Neuronal stem cell (in vitro differentiated cells): Measurements from ENCODE around the gene SCT.

Source experiments
- DNase-seq: peaks from one replicate; pipeline ENCODE4 v3.0.0-alpha.2; 2013; ENCODE audit warnings: low spot score
- H2AFZ ChIP-seq: one replicate; pipeline ENCODE4 v1.6.1; 2013; ENCODE audit warnings: mild to moderate bottlenecking, low read length, inconsistent platforms
- H2AK5ac ChIP-seq: 2 replicates; pipeline ENCODE4 v1.6.1; 2013; ENCODE audit warnings: low read depth, mild to moderate bottlenecking, inconsistent platforms, low read length, moderate library complexity, mixed read lengths
- H2BK120ac ChIP-seq: 2 replicates; pipeline ENCODE4 v1.6.1; 2013; ENCODE audit warnings: low read depth, mild to moderate bottlenecking, inconsistent platforms, low read length, moderate library complexity, mixed read lengths
- H2BK12ac ChIP-seq: one replicate; pipeline ENCODE4 v1.6.1; 2013; ENCODE audit warnings: low read length, inconsistent platforms
- H2BK15ac ChIP-seq: 2 replicates; pipeline ENCODE4 v1.6.1; 2013; ENCODE audit warnings: mild to moderate bottlenecking, low read length, inconsistent platforms, mixed read lengths
- H2BK5ac ChIP-seq: one replicate; pipeline ENCODE4 v1.6.1; 2013; ENCODE audit warnings: inconsistent platforms, mild to moderate bottlenecking, low read length, moderate library complexity
- H3K14ac ChIP-seq: one replicate; pipeline ENCODE4 v1.6.1; 2013; ENCODE audit warnings: low read length, inconsistent platforms
- H3K18ac ChIP-seq: 2 replicates; pipeline ENCODE4 v1.6.1; 2013; ENCODE audit warnings: low read length, inconsistent platforms
- H3K23ac ChIP-seq: 2 replicates; pipeline ENCODE4 v1.6.1; 2013; ENCODE audit warnings: low read depth, mild to moderate bottlenecking, mixed read lengths, low read length, inconsistent platforms; ENCODE audit not compliant: poor library complexity
- H3K27ac ChIP-seq: replicated peaks from 3 replicates; pipeline ENCODE4 v1.5.1; 2013; ENCODE audit warnings: low read length, inconsistent platforms
- H3K27me3 ChIP-seq, 3 experiments: 2 replicates each; pipeline ENCODE4 v1.6.1; 2013; ENCODE audit warnings: low read length in 3 of 3, mild to moderate bottlenecking in 2 of 3, inconsistent platforms in 1 of 3, low read depth in 1 of 3, mixed read lengths in 1 of 3, moderate library complexity in 1 of 3; ENCODE audit not compliant: control insufficient read depth in 3 of 3, insufficient read depth in 3 of 3
- H3K36me3 ChIP-seq, 2 donors: replicated peaks in 1 of 2; 2 replicates each; pipeline ENCODE4 v1.6.1; 2013; ENCODE audit warnings: low read length in 2 of 2; ENCODE audit not compliant: control insufficient read depth in 2 of 2, insufficient read depth in 2 of 2
- H3K4ac ChIP-seq: 2 replicates; pipeline ENCODE4 v1.6.1; 2013; ENCODE audit warnings: inconsistent platforms, mild to moderate bottlenecking, low read length, moderate library complexity
- H3K4me1 ChIP-seq, 2 donors: 1 replicate in 1 of 2; 2 replicates in 1 of 2; pipeline ENCODE4 v1.6.1; 2013; ENCODE audit warnings: low read length in 2 of 2, low read depth in 1 of 2; ENCODE audit not compliant: control insufficient read depth in 2 of 2, insufficient read depth in 1 of 2
- H3K4me2 ChIP-seq: one replicate; pipeline ENCODE4 v1.6.1; 2013; ENCODE audit warnings: mild to moderate bottlenecking, low read length, inconsistent platforms; ENCODE audit not compliant: insufficient read depth, poor library complexity, severe bottlenecking
- H3K4me3 ChIP-seq, 2 donors: 2 replicates each; pipeline ENCODE4 v1.5.1; 2013; ENCODE audit warnings: low read length in 2 of 2, mild to moderate bottlenecking in 2 of 2, inconsistent platforms in 1 of 2, moderate library complexity in 1 of 2
- H3K79me1 ChIP-seq: one replicate; pipeline ENCODE4 v1.6.1; 2013; ENCODE audit warnings: low read depth, mild to moderate bottlenecking, inconsistent platforms, low read length, moderate library complexity
- H3K9ac ChIP-seq: one replicate; pipeline ENCODE4 v1.6.1; 2013; ENCODE audit warnings: mild to moderate bottlenecking, low read depth, low read length, inconsistent platforms; ENCODE audit not compliant: poor library complexity
- H3K9me3 ChIP-seq, 2 donors: replicated peaks in 1 of 2; 2 replicates each; pipeline versions ENCODE3 to v1.6.1; 2013; ENCODE audit warnings: low read length in 2 of 2, mild to moderate bottlenecking in 2 of 2, inconsistent platforms in 1 of 2, low read depth in 1 of 2, mixed read lengths in 1 of 2, moderate library complexity in 1 of 2; ENCODE audit not compliant: control insufficient read depth in 2 of 2, insufficient read depth in 1 of 2
- H4K8ac ChIP-seq: one replicate; pipeline ENCODE4 v1.6.1; 2013; ENCODE audit warnings: low read depth, mild to moderate bottlenecking, inconsistent platforms, low read length, moderate library complexity
- H4K91ac ChIP-seq: one replicate; pipeline ENCODE4 v1.6.1; 2013; ENCODE audit warnings: low read length, low read depth, mild to moderate bottlenecking, inconsistent platforms; ENCODE audit not compliant: poor library complexity
- WGBS, 2 donors: extraction: QIAGEN DNeasy Blood & Tissue Kit; methylation state at CpG; one replicate each; pipeline ENCODE4 v1.1.7; 2013; ENCODE audit warnings: missing lambda C conversion rate in 2 of 2, mixed read lengths in 1 of 2; ENCODE audit not compliant: insufficient read length in 2 of 2, insufficient replicate concordance in 1 of 2; ENCODE audit errors: extremely low coverage in 2 of 2; 5-methylcytosine and 5-hydroxymethylcytosine counted together

SCT gene

DNA sequence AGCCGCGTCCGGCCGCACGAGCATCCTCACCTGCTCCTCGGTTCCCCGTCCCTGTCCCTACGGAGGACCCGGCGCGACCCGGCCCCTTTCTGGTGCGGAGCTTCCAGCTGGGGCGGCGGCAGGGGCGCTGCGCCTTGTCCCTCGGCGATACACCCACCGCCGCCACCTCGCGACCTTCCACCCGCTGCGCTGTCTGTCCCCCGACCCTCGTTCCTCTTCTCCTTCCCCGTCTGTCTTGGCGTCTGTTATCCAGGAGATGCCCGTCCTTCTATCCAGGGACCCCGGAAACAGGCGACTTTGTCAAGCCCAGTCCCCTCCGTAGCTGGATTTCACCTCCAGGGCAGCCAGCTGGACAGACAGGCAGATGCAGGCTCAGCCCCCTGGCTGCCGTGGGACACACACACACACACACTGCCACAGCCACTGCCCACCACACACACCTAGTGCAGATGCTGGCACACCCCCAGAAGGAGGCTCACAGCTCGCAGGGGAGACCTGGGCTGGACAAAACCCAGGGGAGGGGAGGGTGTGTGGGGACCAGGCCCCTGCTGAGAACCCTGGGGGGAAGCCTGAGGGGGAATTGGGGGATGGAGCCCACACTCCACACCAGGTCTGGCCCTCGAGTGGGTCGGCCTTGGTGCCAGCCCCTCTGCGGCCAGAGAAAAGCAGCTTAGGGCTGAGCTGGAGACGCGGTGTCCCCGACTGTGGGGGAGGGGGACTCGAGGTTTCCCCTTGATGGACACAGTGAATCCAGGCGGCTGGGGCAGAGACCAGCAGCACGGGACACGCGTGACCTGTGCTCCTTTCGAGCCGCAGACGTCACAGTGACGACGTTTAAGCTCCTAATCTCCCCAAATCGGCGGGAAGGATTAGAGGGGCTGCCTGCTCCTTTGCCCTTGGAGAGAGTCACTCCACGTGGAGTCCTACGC lies 10.9 kb upstream of the SCT start:
- H3K27me3 ChIP-seq = peaks cover 0 to 23% (median 7%) of the 10 kb centered on the region in 3 experiments
- peak overlapping the region; percentile 99 for H3K27ac ChIP-seq
- H3K9me3 ChIP-seq = peaks cover 0 to 3% of the 10 kb centered on the region in 2 donors
- peaks cover 0 to 19% of the 10 kb centered on the region in 2 donors for H3K36me3 ChIP-seq
- no peak overlapping the region for H2AFZ ChIP-seq
- peaks cover 21 to 23% of the 10 kb centered on the region in 2 donors for H3K4me1 ChIP-seq
- peak overlapping the region in 1 of 2 donors; percentile 91 for H3K4me3 ChIP-seq
- peak overlapping the region; percentile 92 for H3K18ac ChIP-seq
- peak overlapping the region; percentile 25 for H3K14ac ChIP-seq
- H4K91ac ChIP-seq = no peak overlapping the region
- peak overlapping the region; percentile 82 for H2BK15ac ChIP-seq
- H4K8ac ChIP-seq = no peak overlapping the region
- peak overlapping the region; percentile 13 for H2AK5ac ChIP-seq
- WGBS, 2 donors = no CpG with 5 or more reads among the region's 55 CpGs
- H2BK5ac ChIP-seq = peak overlapping the region; percentile 31
- peak overlapping the region; percentile 86 for H3K23ac ChIP-seq
- H3K79me1 ChIP-seq = peaks cover 8% of the 10 kb centered on the region
- peak overlapping the region; percentile 98 for H3K4me2 ChIP-seq
- peak overlapping the region; percentile 96 for H3K9ac ChIP-seq
- peak; percentile 48 for DNase-seq
- H2BK120ac ChIP-seq = peak overlapping the region; percentile 81
- H3K4ac ChIP-seq = no peak overlapping the region
- peak overlapping the region; percentile 98 for H2BK12ac ChIP-seq

DNA sequence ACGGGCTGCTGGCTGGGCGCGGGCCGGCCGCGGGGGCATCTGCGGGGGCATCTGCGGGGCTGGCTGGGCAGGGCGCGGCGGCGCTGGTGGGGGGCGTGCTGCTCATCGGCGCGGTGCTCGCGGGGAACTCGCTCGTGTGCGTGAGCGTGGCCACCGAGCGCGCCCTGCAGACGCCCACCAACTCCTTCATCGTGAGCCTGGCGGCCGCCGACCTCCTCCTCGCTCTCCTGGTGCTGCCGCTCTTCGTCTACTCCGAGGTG lies 10.3 kb upstream of the SCT start:
- peak overlapping the region in 1 of 2 donors; percentile 91 for H3K4me3 ChIP-seq
- no peak for DNase-seq
- H3K4me2 ChIP-seq = peak overlapping the region; percentile 98
- peak overlapping the region; percentile 13 for H2AK5ac ChIP-seq
- peak overlapping the region; percentile 31 for H2BK5ac ChIP-seq
- H3K9ac ChIP-seq = peak overlapping the region; percentile 96
- peak overlapping the region; percentile 25 for H3K14ac ChIP-seq
- H3K79me1 ChIP-seq = peaks cover 5% of the 10 kb centered on the region
- peak overlapping the region; percentile 98 for H2BK12ac ChIP-seq
- H4K91ac ChIP-seq = no peak overlapping the region
- H3K18ac ChIP-seq = peak overlapping the region; percentile 92
- H3K36me3 ChIP-seq = peaks cover 0 to 14% of the 10 kb centered on the region in 2 donors
- peaks cover 0 to 23% (median 5%) of the 10 kb centered on the region in 3 experiments for H3K27me3 ChIP-seq
- H2AFZ ChIP-seq = no peak overlapping the region
- peak overlapping the region; percentile 86 for H3K23ac ChIP-seq
- H3K4ac ChIP-seq = no peak overlapping the region
- no peak overlapping the region for H3K27ac ChIP-seq
- peak overlapping the region; percentile 81 for H2BK120ac ChIP-seq
- H4K8ac ChIP-seq = no peak overlapping the region
- no CpG with 5 or more reads among the region's 34 CpGs for WGBS, 2 donors
- H3K9me3 ChIP-seq = no peaks in the 10 kb centered on the region
- peaks cover 21 to 23% of the 10 kb centered on the region in 2 donors for H3K4me1 ChIP-seq
- H2BK15ac ChIP-seq = peak overlapping the region; percentile 82

DNA sequence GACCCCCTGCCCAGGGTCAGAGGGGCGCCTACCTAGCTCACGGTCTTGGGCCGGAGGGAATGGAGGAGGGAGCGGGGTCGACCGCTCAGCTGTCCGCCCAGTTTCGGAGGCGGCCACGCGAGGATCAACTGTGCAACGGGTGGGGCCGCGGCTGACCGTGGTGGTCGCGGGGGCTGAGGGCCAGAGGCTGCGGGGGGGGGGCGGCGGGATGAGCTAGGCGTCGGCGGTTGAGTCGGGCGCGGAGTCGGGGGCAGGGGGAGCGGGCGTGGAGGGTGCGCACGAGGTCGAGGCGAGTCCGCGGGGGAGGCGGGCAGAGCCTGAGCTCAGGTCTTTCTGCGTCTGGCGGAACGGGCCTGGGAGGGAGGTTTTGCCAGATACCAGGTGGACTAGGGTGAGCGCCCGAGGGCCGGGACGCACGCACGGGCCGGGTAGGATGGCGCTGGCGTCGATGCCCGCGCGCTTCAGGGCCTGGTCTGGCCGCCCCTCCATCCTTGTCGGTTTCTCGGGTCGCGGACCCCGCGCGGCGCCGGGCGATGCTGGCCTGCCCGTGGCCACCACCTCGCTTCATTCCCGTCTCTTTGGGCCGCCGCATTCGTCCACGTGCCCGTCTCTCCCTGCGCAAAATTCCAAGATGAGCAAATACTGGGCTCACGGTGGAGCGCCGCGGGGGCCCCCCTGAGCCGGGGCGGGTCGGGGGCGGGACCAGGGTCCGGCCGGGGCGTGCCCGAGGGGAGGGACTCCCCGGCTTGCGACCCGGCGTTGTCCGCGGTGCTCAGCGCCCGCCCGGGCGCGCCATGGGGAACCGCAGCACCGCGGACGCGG lies 9.7 kb upstream of the SCT start, which contains the start of gene DRD4:
DRD4 (plus strand) TSS at position 759 of the 822 bp plus-strand sequence; CDS start at position 795, 36 bp downstream.
- H3K4me3 ChIP-seq = peak within 1 kb of the TSS in 1 of 2 donors; percentile 91
- peak within 1 kb of the TSS; percentile 47 for H3K14ac ChIP-seq
- peak within 1 kb of the TSS; percentile 94 for H2AK5ac ChIP-seq

More for the DNA sequence above, 9.7 kb upstream of the SCT start, which contains the start of gene DRD4:
- H2BK12ac ChIP-seq = peak within 1 kb of the TSS; percentile 98
- peaks cover 0 to 23% (median 5%) of the 10 kb centered on the region in 3 experiments for H3K27me3 ChIP-seq
- H4K91ac ChIP-seq = no peak within 1 kb of the TSS
- H3K9me3 ChIP-seq = no peaks in the 10 kb centered on the region
- peak within 1 kb of the TSS; percentile 92 for H3K18ac ChIP-seq
- peak within 1 kb of the TSS; percentile 37 for H3K4ac ChIP-seq
- peak within 1 kb of the TSS; percentile 99 for H2BK15ac ChIP-seq
- peak within 1 kb of the TSS; percentile 96 for H3K9ac ChIP-seq
- peak within 1 kb of the TSS; percentile 98 for H3K4me2 ChIP-seq
- H2BK120ac ChIP-seq = peak within 1 kb of the TSS; percentile 81
- no peak within 1 kb of the TSS for H2AFZ ChIP-seq
- peak; percentile 50 for DNase-seq
- peak within 1 kb of the TSS; percentile 97 for H3K23ac ChIP-seq
- no CpG with 5 or more reads among the region's 100 CpGs for WGBS, 2 donors
- H4K8ac ChIP-seq = peak within 1 kb of the TSS; percentile 99
- peaks cover 0 to 8% of the 10 kb centered on the region in 2 donors for H3K36me3 ChIP-seq
- peaks cover 21 to 23% of the 10 kb centered on the region in 2 donors for H3K4me1 ChIP-seq
- H3K79me1 ChIP-seq = peaks cover 5% of the 10 kb centered on the region
- H3K27ac ChIP-seq = peak within 1 kb of the TSS; percentile 99
- H2BK5ac ChIP-seq = peak within 1 kb of the TSS; percentile 57
